ENCODE results near the gene GSG1L.

GRCh38 chr16:27985981-27986380 lies 77.5 kb downstream of the GSG1L start:
- TF ChIP-seq CTCF (IDR thresholded peaks at IDR 0.05; ENCODE audit: insufficient read depth, low read length) (no peak), SPI1 (IDR thresholded peaks at IDR 0.05; ENCODE audit: borderline replicate concordance, low read depth) (no peak), POLR2AphosphoS5 (IDR thresholded peaks at IDR 0.05; ENCODE audit: low read depth) (no peak), GABPA (IDR thresholded peaks at IDR 0.05; ENCODE audit: low read depth) (no peak)

Data from HL-60 (cell line).